M059J (cell line): Measurements from ENCODE around the gene HCN2. TPM values are rescaled to one million over a fixed set of nuclear protein-coding genes. Genes with fewer than 3 reads are reported as not detected.
"Not testable (repeated sequence)": the region's sequence is repeated elsewhere in the genome, so short reads cannot be mapped to it uniquely, and the experiment has no call there.

Experiments
- DNase-seq: peaks from one replicate; pipeline ENCODE4 v3.0.0-alpha.2; 2012; ENCODE audit warnings: low read depth
- total RNA-seq: library from RNA; depleted of rRNA; stranded (reverse); fragments of >200 nt; shearing (Covaris generic); gene quantifications from 2 replicates; pipeline ENCODE4 v1.2.3, GENCODE V29; 2014

Gene HCN2
- total RNA-seq, 1 experiment from 2014 or later = 1.4 TPM

- DNase-seq = no peak
Observed at GRCh38 chr19:619286-620002, 29.8 kb downstream of the HCN2 start.

- no peak for DNase-seq
Observed at GRCh38 chr19:620166-620862, 30.6 kb downstream of the HCN2 start.

GRCh38 chr19:621191-621590, 31.5 kb downstream of the HCN2 start:
- DNase-seq = not testable (repeated sequence)

GRCh38 chr19:621819-622218, 32.1 kb downstream of the HCN2 start:
- no peak for DNase-seq

- DNase-seq = no peak
Observed at GRCh38 chr19:622666-623065, 33.0 kb downstream of the HCN2 start.

GRCh38 chr19:623175-623916, 33.7 kb downstream of the HCN2 start:
- DNase-seq = no peak

GRCh38 chr19:623974-624373, 34.3 kb downstream of the HCN2 start:
- DNase-seq = no peak

GRCh38 chr19:624433-625109, 34.9 kb downstream of the HCN2 start:
- DNase-seq = no peak

- DNase-seq = no peak
Observed at GRCh38 chr19:625257-625656, 35.6 kb downstream of the HCN2 start.

GRCh38 chr19:626566-626965, 36.9 kb downstream of the HCN2 start:
- DNase-seq = not testable (repeated sequence)

- DNase-seq = no peak
Observed at GRCh38 chr19:628168-628567, 38.5 kb downstream of the HCN2 start.

- DNase-seq = not testable (repeated sequence)
Observed at GRCh38 chr19:629515-629914, 39.8 kb downstream of the HCN2 start.

GRCh38 chr19:629961-630714, 40.5 kb downstream of the HCN2 start:
- no peak for DNase-seq

GRCh38 chr19:632579-633067, 42.9 kb downstream of the HCN2 start:
- DNase-seq = no peak

- peak; percentile 97 for DNase-seq
Observed at GRCh38 chr19:633068-633785, 43.5 kb downstream of the HCN2 start, which contains the start of gene POLRMT. Gene POLRMT (minus strand): TSS chr19:633537. CDS start chr19:633512, 25 bp downstream.

GRCh38 chr19:633786-634639, 44.3 kb downstream of the HCN2 start:
- DNase-seq = no peak

- DNase-seq = no peak
Observed at GRCh38 chr19:634975-635652, 45.4 kb downstream of the HCN2 start.

GRCh38 chr19:638906-639252, 49.2 kb downstream of the HCN2 start:
- DNase-seq = no peak
